Stimulated activated CD8-positive, alpha-beta memory T cell treated with anti-CD3 and anti-CD28 coated beads, Interleukin-4, amount 100 ng/mL, for 4 hours (primary cell): Measurements from ENCODE around the gene PTPRT.
A peak's percentile ranks its signal among the peaks of the same experiment; 100 is the strongest.
"Not testable (repeated sequence)": the region's sequence is repeated elsewhere in the genome, so short reads cannot be mapped to it uniquely, and the experiment has no call there.

Experiments
- DNase-seq, 2 donors: peaks; one replicate each; pipeline ENCODE4 v3.0.0-alpha.2; 2020; ENCODE audit warnings: low read depth in 2 of 2, low spot score in 1 of 2

Gene PTPRT

GRCh38 chr20:43187476-43188233, 2.1 kb downstream of the PTPRT start:
- peak in 1 of 2 donors; percentile 15 for DNase-seq

GRCh38 chr20:43186312-43186711, 3.4 kb downstream of the PTPRT start:
- DNase-seq = no peak

GRCh38 chr20:43185901-43186300, 3.8 kb downstream of the PTPRT start:
- DNase-seq = no peak

GRCh38 chr20:43183536-43184070, 6.1 kb downstream of the PTPRT start:
- no peak for DNase-seq

- DNase-seq = no peak
These were observed 11.6 kb downstream of the PTPRT start for GRCh38 chr20:43178080-43178479.

GRCh38 chr20:43176726-43177125, 13.0 kb downstream of the PTPRT start:
- DNase-seq = no peak

GRCh38 chr20:43171930-43172329, 17.8 kb downstream of the PTPRT start:
- no peak for DNase-seq

- no peak for DNase-seq
These were observed 18.9 kb downstream of the PTPRT start for GRCh38 chr20:43170771-43171170.

GRCh38 chr20:43167615-43168014, 22.1 kb downstream of the PTPRT start:
- DNase-seq = no peak

- no peak for DNase-seq
These were observed 22.7 kb downstream of the PTPRT start for GRCh38 chr20:43167021-43167420.

- no peak for DNase-seq
These were observed 24.1 kb downstream of the PTPRT start for GRCh38 chr20:43165611-43166010.

- not testable (repeated sequence) for DNase-seq
These were observed 25.0 kb downstream of the PTPRT start for GRCh38 chr20:43164736-43165135.

- no peak for DNase-seq
These were observed 28.0 kb downstream of the PTPRT start for GRCh38 chr20:43161716-43162115.

- no peak for DNase-seq
These were observed 28.8 kb downstream of the PTPRT start for GRCh38 chr20:43160941-43161340.

- DNase-seq = no peak
These were observed 29.7 kb downstream of the PTPRT start for GRCh38 chr20:43159994-43160393.

GRCh38 chr20:43155366-43156100, 34.2 kb downstream of the PTPRT start:
- no peak for DNase-seq

GRCh38 chr20:43151901-43152300, 37.8 kb downstream of the PTPRT start:
- no peak for DNase-seq

- DNase-seq = no peak
These were observed 38.5 kb downstream of the PTPRT start for GRCh38 chr20:43151256-43151655.

GRCh38 chr20:43140726-43141125, 49.0 kb downstream of the PTPRT start:
- no peak for DNase-seq

GRCh38 chr20:43138061-43138770, 51.5 kb downstream of the PTPRT start:
- DNase-seq = no peak

GRCh38 chr20:43137160-43137559, 52.5 kb downstream of the PTPRT start:
- DNase-seq = no peak

- DNase-seq = no peak
These were observed 65.5 kb downstream of the PTPRT start for GRCh38 chr20:43124241-43124640.
